Parathyroid adenoma (tissue), 2 donors: ENCODE data around the gene AACS.
"Not testable (repeated sequence)": the region's sequence is repeated elsewhere in the genome, so short reads cannot be mapped to it uniquely, and the experiment has no call there.

Experiments used
- H2AFZ ChIP-seq: fragments of 300-600 bp; sonication (generic); one replicate; pipeline ENCODE4 v1.7.0; 2017; ENCODE audit warnings: antibody characterized with exemption, mild to moderate bottlenecking
- H3K27ac ChIP-seq: fragments of 300-600 bp; sonication (generic); one replicate; pipeline ENCODE4 v1.7.0; 2017
- H3K27me3 ChIP-seq: fragments of 300-600 bp; sonication (generic); one replicate; pipeline ENCODE4 v1.7.0; 2017; ENCODE audit warnings: low read length; ENCODE audit not compliant: control insufficient read depth, insufficient read depth
- H3K36me3 ChIP-seq: fragments of 300-600 bp; sonication (generic); one replicate; pipeline ENCODE4 v1.7.0; 2017; ENCODE audit warnings: low read length; ENCODE audit not compliant: control insufficient read depth, insufficient read depth
- H3K4me1 ChIP-seq: fragments of 300-600 bp; sonication (generic); one replicate; pipeline ENCODE4 v1.7.0; 2017; ENCODE audit warnings: control low read depth
- H3K4me2 ChIP-seq: fragments of 300-600 bp; sonication (generic); one replicate; pipeline ENCODE4 v1.7.0; 2017; ENCODE audit warnings: low read length
- H3K4me3 ChIP-seq: fragments of 300-600 bp; sonication (generic); one replicate; pipeline ENCODE4 v1.7.0; 2017; ENCODE audit warnings: low read depth, low read length
- H3K79me2 ChIP-seq: fragments of 300-600 bp; sonication (generic); one replicate; pipeline ENCODE4 v1.7.0; 2017; ENCODE audit warnings: control low read depth
- H3K9ac ChIP-seq: fragments of 300-600 bp; sonication (generic); one replicate; pipeline ENCODE4 v1.7.0; 2017; ENCODE audit warnings: mild to moderate bottlenecking
- H3K9me3 ChIP-seq: fragments of 300-600 bp; sonication (generic); one replicate; pipeline ENCODE4 v1.7.0; 2017; ENCODE audit warnings: low read length; ENCODE audit not compliant: control insufficient read depth
- TF ChIP-seq, protein P1 (sequence below): fragments of 300-600 bp; sonication (generic); IDR thresholded peaks from one replicate; pipeline ENCODE4 v1.7.0; 2017; ENCODE audit warnings: antibody characterized with exemption, mild to moderate bottlenecking
- donor health status: primary hyperparathyroidism.

The AACS gene

DNA sequence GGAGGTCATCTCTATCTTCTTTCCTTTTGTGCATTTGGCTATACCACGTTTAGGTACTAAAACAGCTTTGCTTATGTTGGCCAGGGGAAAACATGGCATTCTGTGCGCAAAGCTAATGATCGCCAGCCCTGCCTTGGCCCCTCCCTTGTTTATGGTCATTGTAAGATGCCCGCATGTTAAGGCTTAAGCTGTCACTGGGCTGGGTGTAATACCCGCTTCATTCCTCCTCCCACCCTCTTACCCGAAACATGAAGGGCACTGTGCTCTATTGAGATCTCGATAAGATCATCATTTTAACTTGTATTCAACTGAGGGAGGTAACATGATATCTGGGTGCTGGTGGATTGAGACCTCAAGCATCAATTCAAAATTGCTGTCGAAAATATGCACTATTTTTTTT lies 37.1 kb upstream of the AACS start:
- peak overlapping the region; percentile 13 for H2AFZ ChIP-seq
- peak overlapping the region; percentile 21 for H3K4me2 ChIP-seq
- no peaks in the 10 kb centered on the region for H3K79me2 ChIP-seq
- H3K4me1 ChIP-seq, result peaks cover 11% of the 10 kb centered on the region
- H3K9ac ChIP-seq, result no peak overlapping the region
- no peaks in the 10 kb centered on the region for H3K36me3 ChIP-seq
- TF ChIP-seq, protein P1, sequence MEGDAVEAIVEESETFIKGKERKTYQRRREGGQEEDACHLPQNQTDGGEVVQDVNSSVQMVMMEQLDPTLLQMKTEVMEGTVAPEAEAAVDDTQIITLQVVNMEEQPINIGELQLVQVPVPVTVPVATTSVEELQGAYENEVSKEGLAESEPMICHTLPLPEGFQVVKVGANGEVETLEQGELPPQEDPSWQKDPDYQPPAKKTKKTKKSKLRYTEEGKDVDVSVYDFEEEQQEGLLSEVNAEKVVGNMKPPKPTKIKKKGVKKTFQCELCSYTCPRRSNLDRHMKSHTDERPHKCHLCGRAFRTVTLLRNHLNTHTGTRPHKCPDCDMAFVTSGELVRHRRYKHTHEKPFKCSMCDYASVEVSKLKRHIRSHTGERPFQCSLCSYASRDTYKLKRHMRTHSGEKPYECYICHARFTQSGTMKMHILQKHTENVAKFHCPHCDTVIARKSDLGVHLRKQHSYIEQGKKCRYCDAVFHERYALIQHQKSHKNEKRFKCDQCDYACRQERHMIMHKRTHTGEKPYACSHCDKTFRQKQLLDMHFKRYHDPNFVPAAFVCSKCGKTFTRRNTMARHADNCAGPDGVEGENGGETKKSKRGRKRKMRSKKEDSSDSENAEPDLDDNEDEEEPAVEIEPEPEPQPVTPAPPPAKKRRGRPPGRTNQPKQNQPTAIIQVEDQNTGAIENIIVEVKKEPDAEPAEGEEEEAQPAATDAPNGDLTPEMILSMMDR, result no peak
- H3K9me3 ChIP-seq, result no peaks in the 10 kb centered on the region
- peak overlapping the region; percentile 61 for H3K27ac ChIP-seq
- peak overlapping the region; percentile 20 for H3K4me3 ChIP-seq
- H3K27me3 ChIP-seq, result no peaks in the 10 kb centered on the region

GRCh38 chr12:125029761-125030358 lies 35.4 kb upstream of the AACS start:
- H3K9me3 ChIP-seq, result no peaks in the 10 kb centered on the region
- H3K27me3 ChIP-seq, result no peaks in the 10 kb centered on the region
- no peak overlapping the region for H2AFZ ChIP-seq
- no peak overlapping the region for H3K27ac ChIP-seq
- TF ChIP-seq, protein P1, result no peak
- no peak overlapping the region for H3K4me3 ChIP-seq
- no peaks in the 10 kb centered on the region for H3K36me3 ChIP-seq
- no peak overlapping the region for H3K9ac ChIP-seq
- H3K4me2 ChIP-seq, result no peak overlapping the region
- no peaks in the 10 kb centered on the region for H3K79me2 ChIP-seq
- H3K4me1 ChIP-seq, result peaks cover 11% of the 10 kb centered on the region

GRCh38 chr12:125031471-125031870 lies 33.8 kb upstream of the AACS start:
- not testable (repeated sequence) for H3K4me2 ChIP-seq, H3K9me3 ChIP-seq, H3K27me3 ChIP-seq, H3K4me3 ChIP-seq, H3K79me2 ChIP-seq, H2AFZ ChIP-seq, H3K36me3 ChIP-seq, H3K9ac ChIP-seq, H3K27ac ChIP-seq
- peaks cover 11% of the 10 kb centered on the region for H3K4me1 ChIP-seq

DNA sequence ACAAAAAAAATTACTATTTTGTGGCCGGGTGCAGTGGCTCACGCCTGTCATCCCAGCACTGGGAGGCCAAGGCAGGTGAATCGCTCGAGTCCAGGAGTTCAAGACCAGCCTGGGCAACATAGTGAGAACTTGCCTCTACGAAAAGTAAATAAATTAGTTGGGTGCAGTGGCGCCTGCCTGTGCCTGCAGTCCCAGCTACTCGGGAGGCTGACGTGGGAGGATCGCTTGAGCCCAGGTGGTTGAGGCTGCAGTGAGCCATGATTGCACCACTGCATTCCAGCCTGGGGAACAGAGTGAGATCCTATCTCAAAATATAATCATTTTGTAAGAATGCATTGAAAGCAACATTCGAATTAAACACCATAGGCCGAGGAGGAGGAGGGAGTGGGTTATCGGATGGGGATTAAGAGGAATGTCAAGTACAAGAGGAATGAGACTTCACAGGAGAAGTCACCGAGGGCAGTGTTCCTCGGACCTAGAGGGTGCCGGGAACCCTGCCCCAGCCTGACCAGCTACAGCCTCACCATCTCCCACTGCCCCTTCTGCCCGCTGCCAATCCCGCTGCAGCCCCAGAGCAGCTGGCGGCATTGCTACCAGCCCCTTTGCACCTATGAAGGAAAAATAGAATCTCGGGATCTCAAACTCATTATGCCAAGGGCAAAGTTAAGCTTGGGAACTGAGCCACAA lies 32.6 kb upstream of the AACS start:
- no peak overlapping the region for H3K27ac ChIP-seq
- no peaks in the 10 kb centered on the region for H3K27me3 ChIP-seq
- H3K9ac ChIP-seq, result no peak overlapping the region

GRCh38 chr12:125033288-125033687 lies 31.9 kb upstream of the AACS start:
- H3K27me3 ChIP-seq, result no peaks in the 10 kb centered on the region
- TF ChIP-seq, protein P1, result no peak
- H3K79me2 ChIP-seq, result no peaks in the 10 kb centered on the region
- no peaks in the 10 kb centered on the region for H3K36me3 ChIP-seq
- no peak overlapping the region for H3K4me3 ChIP-seq
- H3K4me1 ChIP-seq, result peaks cover 4% of the 10 kb centered on the region
- H3K9me3 ChIP-seq, result no peaks in the 10 kb centered on the region
- no peak overlapping the region for H3K9ac ChIP-seq
- H3K27ac ChIP-seq, result no peak overlapping the region
- H3K4me2 ChIP-seq, result no peak overlapping the region
- H2AFZ ChIP-seq, result no peak overlapping the region

More for the DNA sequence above, 32.6 kb upstream of the AACS start:
- no peaks in the 10 kb centered on the region for H3K79me2 ChIP-seq
- peaks cover 10% of the 10 kb centered on the region for H3K4me1 ChIP-seq
- no peaks in the 10 kb centered on the region for H3K36me3 ChIP-seq
- no peaks in the 10 kb centered on the region for H3K9me3 ChIP-seq
- TF ChIP-seq, protein P1, result no peak
- no peak overlapping the region for H2AFZ ChIP-seq
- no peak overlapping the region for H3K4me3 ChIP-seq
- no peak overlapping the region for H3K4me2 ChIP-seq
